HFF-Myc (cell line): ENCODE results near the gene TFF2.

Experiments used
- DNase-seq: peaks from one replicate; pipeline ENCODE4 v3.0.0-alpha.2; 2011; ENCODE audit warnings: low read depth; ENCODE audit errors: extremely low read depth
- H3K4me3 ChIP-seq: replicated peaks from 2 replicates; pipeline ENCODE4 v1.5.1; 2011; ENCODE audit warnings: low read depth, mild to moderate bottlenecking, control low read depth, low read length
- TF ChIP-seq, protein P1 (sequence below): IDR thresholded peaks from 2 replicates; pipeline ENCODE4 v1.5.1; 2012; ENCODE audit warnings: mild to moderate bottlenecking, low read depth, low read length, control low read depth; ENCODE audit errors: missing control alignments

The TFF2 gene

DNA sequence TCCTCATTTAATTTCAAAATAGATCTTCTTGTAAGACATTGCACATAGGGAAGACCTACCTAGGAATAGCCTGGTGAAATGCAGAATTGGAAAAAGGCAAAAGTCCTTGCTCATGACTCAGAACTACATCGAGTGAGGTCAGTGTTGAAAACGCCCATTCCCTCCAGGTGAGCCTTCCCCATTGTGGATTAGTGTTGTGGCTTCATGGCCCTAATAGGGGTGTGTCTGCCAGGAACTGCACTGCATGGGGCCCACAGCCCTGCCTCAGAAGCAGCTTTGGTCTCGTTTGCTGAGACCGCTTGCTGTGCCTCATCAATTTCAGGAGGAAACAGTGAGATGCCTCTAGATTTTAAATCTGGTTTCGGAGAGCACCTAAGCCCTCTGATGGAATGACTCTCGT lies 52.6 kb downstream of the TFF2 start:
- no peak for DNase-seq
- no peak overlapping the region for H3K4me3 ChIP-seq
- TF ChIP-seq, protein P1, sequence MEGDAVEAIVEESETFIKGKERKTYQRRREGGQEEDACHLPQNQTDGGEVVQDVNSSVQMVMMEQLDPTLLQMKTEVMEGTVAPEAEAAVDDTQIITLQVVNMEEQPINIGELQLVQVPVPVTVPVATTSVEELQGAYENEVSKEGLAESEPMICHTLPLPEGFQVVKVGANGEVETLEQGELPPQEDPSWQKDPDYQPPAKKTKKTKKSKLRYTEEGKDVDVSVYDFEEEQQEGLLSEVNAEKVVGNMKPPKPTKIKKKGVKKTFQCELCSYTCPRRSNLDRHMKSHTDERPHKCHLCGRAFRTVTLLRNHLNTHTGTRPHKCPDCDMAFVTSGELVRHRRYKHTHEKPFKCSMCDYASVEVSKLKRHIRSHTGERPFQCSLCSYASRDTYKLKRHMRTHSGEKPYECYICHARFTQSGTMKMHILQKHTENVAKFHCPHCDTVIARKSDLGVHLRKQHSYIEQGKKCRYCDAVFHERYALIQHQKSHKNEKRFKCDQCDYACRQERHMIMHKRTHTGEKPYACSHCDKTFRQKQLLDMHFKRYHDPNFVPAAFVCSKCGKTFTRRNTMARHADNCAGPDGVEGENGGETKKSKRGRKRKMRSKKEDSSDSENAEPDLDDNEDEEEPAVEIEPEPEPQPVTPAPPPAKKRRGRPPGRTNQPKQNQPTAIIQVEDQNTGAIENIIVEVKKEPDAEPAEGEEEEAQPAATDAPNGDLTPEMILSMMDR, result no peak

DNA sequence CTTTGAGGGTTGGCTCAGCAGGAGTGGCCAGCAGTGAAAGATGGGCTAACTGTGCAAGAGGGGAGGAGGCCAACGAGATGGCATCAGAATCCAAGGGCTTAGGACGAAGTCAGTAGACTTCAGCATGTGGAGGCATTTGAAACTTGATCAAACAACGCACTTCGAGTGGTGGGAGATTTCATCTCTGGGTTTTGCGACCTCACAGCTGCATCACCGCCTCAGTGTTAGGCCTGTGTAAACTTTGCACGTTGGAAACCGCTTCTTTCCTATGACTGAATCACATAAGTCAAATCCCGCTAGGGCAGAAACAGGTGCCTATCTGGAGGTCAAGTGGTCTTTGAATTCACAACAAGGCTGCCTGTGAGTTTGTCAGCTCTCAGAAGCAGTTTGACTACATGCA lies 53.4 kb downstream of the TFF2 start:
- H3K4me3 ChIP-seq, result no peak overlapping the region
- TF ChIP-seq, protein P1, result no peak
- DNase-seq, result no peak

DNA sequence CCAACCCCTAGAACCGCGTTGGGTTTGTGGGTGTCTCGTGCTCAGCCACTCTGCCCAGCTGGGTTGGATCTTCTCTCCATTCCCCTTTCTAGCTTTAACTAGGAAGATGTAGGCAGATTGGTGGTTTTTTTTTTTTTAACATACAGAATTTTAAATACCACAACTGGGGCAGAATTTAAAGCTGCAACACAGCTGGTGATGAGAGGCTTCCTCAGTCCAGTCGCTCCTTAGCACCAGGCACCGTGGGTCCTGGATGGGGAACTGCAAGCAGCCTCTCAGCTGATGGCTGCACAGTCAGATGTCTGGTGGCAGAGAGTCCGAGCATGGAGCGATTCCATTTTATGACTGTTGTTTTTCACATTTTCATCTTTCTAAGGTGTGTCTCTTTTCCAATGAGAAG lies 54.3 kb downstream of the TFF2 start:
- TF ChIP-seq, protein P1, result no peak
- no peak overlapping the region for H3K4me3 ChIP-seq
- DNase-seq, result no peak
